GM12891 (cell line): ENCODE results near the gene NT5M.

Source experiments
- POLR2A ChIP-seq: IDR thresholded peaks from 2 replicates; pipeline ENCODE4 v1.6.1; 2011; ENCODE audit warnings: low read depth, low read length, control low read depth
- POLR2AphosphoS5 ChIP-seq: IDR thresholded peaks from 2 replicates; pipeline ENCODE4 v1.6.1; 2011; ENCODE audit warnings: low read depth, low read length, control low read depth
- POU2F2 ChIP-seq: IDR thresholded peaks from 2 replicates; pipeline ENCODE4 v1.6.1; 2011; ENCODE audit warnings: low read depth, mild to moderate bottlenecking, control low read depth, low read length, moderate library complexity
- SPI1 ChIP-seq: IDR thresholded peaks from 2 replicates; pipeline ENCODE4 v1.6.1; 2011; ENCODE audit warnings: low read depth, low read length, control low read depth
- TAF1 ChIP-seq: IDR thresholded peaks from 2 replicates; pipeline ENCODE4 v1.6.1; 2011; ENCODE audit warnings: low read depth, low read length, control low read depth

GRCh38 chr17:17361867-17362539 is 58.8 kb downstream of the NT5M start:
- TF ChIP-seq POLR2AphosphoS5: no peak
- TF ChIP-seq POLR2A: no peak
- no peak for TF ChIP-seq TAF1
- TF ChIP-seq SPI1: no peak
- TF ChIP-seq POU2F2: no peak
